ENCODE results near the gene IDE.

DNA sequence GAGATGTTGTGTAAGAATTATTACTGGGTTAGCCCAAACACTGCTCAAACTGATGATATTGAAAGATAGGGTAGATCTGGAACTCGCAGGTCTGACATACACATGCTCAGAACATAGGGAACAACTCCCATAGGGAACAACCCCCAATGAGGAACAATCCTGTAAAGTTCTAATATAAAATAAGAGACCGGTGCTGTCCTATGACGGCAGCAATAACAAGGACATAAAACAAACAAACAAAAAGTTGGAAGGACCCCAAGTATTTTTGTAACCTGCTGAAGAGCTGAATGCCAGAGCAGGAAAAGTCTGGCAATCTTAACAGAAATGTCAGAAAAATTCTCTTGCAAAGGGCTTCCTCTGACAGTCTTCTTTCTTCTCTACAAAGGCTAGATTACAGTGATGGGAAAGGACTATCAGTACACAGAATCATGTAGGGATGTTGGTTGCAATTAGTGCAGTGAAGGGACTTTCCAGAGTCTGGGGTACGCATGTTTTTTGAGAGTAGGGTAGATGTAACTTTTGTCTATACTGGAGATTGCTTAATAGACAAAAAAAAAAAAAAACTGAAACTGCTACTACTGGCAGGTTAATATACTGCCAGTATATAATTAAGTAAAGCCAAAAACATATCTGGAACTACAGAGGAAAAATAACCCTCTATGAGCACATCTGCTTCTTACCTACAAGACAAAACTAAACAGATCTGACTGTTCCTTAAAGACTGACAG, 35.5 kb downstream of the IDE start:
- no peak for TF ChIP-seq CTCF (IDR thresholded peaks at IDR 0.05 in 4 of 5, conservative IDR thresholded peaks at IDR 0.05 in 1 of 5)
- no peak for TF ChIP-seq POLR2A (IDR thresholded peaks at IDR 0.05)
